ENCODE results near the gene KLF1.

Gene KLF1

DNA sequence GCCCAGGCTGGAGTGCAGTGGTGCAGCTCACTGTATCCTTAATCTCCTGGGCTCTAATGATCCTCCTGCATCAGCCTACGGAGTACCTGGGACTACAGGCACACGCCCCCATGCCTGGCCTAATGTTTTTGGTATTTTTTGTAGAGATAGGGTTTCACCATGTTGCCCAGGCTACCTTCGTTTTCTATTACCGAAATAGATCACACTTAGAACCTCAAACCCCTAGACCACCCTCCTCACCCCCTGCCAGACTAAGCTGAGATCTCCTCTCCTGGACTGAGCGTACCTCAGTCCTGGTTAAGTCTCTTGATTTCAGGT lies 391 bp downstream of the KLF1 start:
- Histone ChIP-seq H3K4me3 (ENCODE audit: low read depth, low read length) (no peak overlapping the region), H3K9me3 (peaks cover 11% of the 10 kb centered on the region), H3K4me1 (no peaks in the 10 kb centered on the region; the same call in 1 of the 2 replicates), H3K36me3 (no peaks in the 10 kb centered on the region), H3K27me3 (peaks cover 13% of the 10 kb centered on the region)
- no peak for DNase-seq
- TF ChIP-seq, protein P1, sequence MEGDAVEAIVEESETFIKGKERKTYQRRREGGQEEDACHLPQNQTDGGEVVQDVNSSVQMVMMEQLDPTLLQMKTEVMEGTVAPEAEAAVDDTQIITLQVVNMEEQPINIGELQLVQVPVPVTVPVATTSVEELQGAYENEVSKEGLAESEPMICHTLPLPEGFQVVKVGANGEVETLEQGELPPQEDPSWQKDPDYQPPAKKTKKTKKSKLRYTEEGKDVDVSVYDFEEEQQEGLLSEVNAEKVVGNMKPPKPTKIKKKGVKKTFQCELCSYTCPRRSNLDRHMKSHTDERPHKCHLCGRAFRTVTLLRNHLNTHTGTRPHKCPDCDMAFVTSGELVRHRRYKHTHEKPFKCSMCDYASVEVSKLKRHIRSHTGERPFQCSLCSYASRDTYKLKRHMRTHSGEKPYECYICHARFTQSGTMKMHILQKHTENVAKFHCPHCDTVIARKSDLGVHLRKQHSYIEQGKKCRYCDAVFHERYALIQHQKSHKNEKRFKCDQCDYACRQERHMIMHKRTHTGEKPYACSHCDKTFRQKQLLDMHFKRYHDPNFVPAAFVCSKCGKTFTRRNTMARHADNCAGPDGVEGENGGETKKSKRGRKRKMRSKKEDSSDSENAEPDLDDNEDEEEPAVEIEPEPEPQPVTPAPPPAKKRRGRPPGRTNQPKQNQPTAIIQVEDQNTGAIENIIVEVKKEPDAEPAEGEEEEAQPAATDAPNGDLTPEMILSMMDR (IDR thresholded peaks at IDR 0.05; ENCODE audit: low read depth, low read length) = no peak

DNA sequence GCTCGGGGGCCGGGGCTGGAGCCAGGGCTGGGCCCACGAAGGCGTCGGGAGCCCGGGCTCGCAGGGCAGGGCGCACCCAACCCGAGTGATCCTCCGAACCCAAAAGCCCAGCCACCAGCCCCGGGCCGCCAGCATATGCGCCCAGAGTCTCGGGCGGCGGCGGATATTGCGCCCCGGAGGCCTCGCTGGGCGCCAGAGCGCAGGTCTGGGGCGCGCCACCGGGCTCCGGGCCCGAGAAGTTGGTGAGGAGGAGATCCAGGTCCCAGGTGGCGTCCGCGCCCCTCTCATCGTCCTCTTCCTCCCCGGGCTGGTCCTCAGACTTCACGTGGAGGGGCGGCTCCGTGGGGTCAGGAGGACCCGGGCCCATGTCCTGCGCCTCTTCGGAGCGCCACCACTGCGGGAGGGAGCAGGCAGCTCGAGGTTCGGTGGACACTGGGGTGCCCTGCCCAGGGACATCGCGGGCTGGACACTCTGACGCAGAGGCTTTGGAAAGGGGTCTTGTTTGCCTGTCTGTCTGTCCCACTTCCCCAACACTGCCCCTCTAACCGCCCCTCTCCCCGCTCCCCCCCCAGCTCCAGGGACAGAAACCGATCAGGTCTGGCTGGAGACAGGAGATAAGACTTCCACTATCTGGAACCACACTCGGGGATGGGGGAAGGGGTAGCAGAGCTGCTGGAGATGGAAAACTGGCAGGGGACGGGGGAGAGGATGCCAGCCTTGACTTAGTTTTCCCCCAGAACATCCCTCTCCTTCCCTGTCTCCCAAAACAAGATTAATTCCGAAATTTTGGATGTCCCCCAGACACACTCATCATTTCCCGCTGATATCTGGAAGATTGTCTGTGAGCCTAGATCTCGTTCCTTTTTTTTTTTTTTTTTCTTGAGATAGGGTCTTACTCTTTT lies 1.0 kb downstream of the KLF1 start:
- Histone ChIP-seq H3K27me3 (peaks cover 13% of the 10 kb centered on the region), H3K4me1 (no peaks in the 10 kb centered on the region; the same call in 1 of the 2 replicates)

DNA sequence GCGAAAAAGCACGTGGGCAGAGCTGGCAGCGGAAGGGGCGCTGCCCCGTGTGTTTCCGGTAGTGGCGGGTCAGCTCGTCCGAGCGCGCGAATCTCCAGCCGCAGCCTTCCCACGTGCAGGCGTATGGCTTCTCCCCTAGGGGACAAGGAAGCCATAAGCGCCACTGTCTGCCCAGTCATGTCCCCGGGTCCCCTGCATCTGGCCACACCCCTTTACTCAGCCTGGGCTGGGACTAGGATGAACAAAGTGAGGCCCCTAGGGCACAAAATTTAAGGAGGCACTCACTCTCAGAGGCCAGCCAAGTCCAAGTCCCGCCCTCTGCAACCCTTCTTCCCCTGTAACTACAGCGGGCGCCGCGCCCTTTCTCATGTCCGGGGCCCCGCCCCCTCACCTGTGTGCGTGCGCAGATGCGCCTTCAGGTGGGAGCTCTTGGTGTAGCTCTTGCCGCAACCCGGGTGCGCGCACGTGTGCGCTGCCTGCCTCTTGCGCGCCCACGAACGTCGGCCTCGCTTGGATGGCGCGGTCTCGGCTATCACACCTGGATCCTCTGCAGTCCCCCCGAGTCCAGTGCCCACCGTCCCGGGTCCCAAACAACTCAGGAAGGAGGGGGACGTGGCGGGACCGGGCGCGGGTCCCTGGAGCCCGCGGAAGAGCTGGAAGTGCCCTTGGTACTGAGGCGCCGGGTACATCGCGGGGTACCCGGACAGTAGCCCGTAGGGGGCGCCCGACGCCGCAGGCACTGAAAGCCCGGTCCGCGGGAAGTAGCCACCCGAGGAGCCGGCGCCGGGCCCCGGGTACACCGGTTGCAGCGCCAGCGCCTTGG lies 1.9 kb downstream of the KLF1 start:
- TF ChIP-seq, protein P1 (IDR thresholded peaks at IDR 0.05; ENCODE audit: low read depth, low read length) = peak; percentile 49
- peak; percentile 69 for DNase-seq
- Histone ChIP-seq H3K27me3 (peaks cover 13% of the 10 kb centered on the region), H3K4me1 (no peaks in the 10 kb centered on the region; the same call in 1 of the 2 replicates), H3K36me3 (no peaks in the 10 kb centered on the region), H3K9me3 (peaks cover 11% of the 10 kb centered on the region), H3K4me3 (ENCODE audit: low read depth, low read length) (peak overlapping the region; percentile 36)

More for the DNA sequence above, 1.0 kb downstream of the KLF1 start:
- DNase-seq = peak; percentile 36
- Histone ChIP-seq H3K4me3 (ENCODE audit: low read depth, low read length) (peak overlapping the region; percentile 36), H3K36me3 (no peaks in the 10 kb centered on the region), H3K9me3 (peaks cover 11% of the 10 kb centered on the region)
- TF ChIP-seq, protein P1 (IDR thresholded peaks at IDR 0.05; ENCODE audit: low read depth, low read length) = no peak

DNA sequence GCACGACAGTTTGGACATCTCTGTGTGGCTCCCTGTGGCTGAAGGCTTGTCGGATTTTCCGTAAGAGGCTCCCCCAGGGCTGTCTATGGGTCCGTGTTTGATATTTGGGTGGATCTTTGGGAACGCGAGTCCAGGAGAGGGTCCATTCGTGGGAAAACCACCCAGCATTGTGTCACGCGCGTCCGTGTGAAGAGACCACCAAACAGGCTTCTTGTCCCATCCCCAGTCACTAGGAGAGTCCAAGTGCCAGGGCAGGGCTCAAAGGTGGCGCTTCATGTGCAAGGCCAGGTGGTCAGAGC lies 2.4 kb downstream of the KLF1 start:
- DNase-seq = no peak
- Histone ChIP-seq H3K9me3 (peaks cover 11% of the 10 kb centered on the region), H3K4me1 (no peaks in the 10 kb centered on the region; the same call in 1 of the 2 replicates), H3K36me3 (no peaks in the 10 kb centered on the region), H3K4me3 (ENCODE audit: low read depth, low read length) (no peak overlapping the region), H3K27me3 (peaks cover 13% of the 10 kb centered on the region)
- TF ChIP-seq, protein P1 (IDR thresholded peaks at IDR 0.05; ENCODE audit: low read depth, low read length) = no peak

DNA sequence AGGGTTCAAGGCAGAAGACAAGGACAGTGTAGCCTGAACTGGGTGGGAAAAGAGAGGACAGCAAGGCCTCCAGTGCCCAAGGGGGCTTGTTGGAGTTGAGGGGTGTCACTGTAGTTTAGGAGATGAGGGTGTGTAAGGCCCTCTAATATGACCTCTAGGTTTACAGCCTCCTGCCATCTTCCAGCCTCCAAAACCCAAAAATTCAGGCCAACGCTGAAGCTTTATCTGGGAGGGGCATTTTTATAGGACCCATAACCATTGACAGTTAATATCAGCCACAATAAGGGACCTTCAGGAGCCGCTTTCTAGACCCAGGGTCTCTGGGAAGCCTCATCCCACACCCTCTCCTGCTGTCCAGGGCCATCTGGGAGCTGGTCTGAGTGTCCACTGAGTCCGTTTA lies 2.8 kb downstream of the KLF1 start:
- TF ChIP-seq, protein P1 (IDR thresholded peaks at IDR 0.05; ENCODE audit: low read depth, low read length) = no peak
- Histone ChIP-seq H3K4me3 (ENCODE audit: low read depth, low read length) (no peak overlapping the region), H3K4me1 (no peaks in the 10 kb centered on the region; the same call in 1 of the 2 replicates), H3K36me3 (no peaks in the 10 kb centered on the region), H3K27me3 (peaks cover 13% of the 10 kb centered on the region), H3K9me3 (peaks cover 11% of the 10 kb centered on the region)
- DNase-seq = no peak
